Activated gamma-delta T cell (primary cell): ENCODE data around the gene FEZF1.

Experiments
- DNase-seq: peaks from one replicate; lab custom pipeline; 2025; lab: John Stamatoyannopoulos, UW
- total RNA-seq, 2 donors: gene quantifications; one replicate each; lab custom pipeline; 2026; lab: John Stamatoyannopoulos, UW

Gene FEZF1
- 0 reads per million in 2 donors for total RNA-seq

DNA sequence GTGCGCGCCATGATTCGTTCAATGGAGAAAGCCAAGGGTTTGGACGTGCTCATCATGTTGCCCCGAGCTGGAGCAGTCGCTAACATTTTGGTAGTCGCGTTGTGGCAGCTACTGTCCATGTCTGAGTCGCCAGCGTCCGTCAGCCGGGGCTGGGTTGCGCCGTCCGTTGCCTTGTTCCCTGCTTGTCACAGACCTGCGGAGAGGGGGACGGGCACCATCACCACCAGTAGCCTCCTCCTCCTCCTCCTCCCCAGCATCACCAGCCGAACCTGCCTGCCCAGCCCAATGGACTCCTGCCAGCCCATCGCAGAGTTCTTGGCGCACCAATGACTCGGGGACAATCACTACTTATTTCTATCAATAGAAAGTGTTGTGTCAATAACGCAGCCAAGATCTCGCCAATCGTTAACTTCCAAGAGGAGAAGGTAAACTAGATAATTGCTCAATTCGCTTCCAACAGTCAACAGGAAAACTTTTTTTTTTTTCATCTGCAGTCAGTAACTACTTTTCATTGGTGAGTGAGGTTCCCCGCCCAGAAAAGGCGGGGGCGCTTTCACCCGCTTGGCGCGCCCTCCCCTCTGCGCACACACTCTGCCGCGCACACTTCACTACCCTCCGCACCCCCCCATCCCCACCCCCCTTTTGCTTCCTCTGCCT lies at the start of gene FEZF1:
FEZF1 (minus strand) TSS at position 432 of the 657 bp plus-strand sequence; CDS start at position 119, 313 bp downstream.
- no peak for DNase-seq

DNA sequence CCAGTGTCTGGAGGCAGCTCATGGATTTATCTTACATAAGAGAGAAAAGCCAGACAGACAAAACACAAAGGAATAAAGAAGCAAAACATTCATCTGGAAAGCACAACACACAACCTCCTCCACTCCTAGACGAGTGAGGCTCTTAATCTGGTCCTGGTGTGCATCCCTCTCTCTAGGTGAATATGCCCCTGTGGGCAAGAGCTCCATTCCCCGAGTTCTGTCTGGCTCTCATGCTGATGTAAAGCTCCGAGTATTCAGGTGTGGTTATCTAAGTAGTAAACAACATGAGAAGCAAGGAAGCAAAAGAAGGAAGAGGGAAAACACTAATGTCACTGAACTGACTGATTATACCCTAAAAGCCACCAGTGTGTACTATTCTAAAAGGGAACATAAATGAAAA lies 47.9 kb upstream of the FEZF1 start:
- no peak for DNase-seq

DNA sequence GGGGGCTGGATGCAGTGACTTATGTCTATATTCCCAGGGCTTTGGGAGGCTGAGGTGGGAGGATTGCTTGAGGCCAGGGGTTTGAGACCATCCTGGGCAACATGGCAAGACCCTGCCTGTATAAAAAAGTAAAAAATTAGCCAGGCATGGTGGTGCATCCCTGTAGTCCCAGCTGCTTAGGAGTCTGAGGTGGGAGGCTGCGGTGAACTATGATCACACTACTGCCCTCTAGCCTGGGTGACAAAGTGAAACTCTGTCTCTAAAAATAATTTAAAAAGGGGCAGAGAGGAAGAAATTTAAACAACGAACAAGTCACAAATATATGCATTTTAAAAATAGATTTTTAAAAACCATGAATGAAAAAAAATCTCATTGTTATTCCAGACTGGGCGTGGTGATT lies 46.2 kb upstream of the FEZF1 start:
- no peak for DNase-seq

DNA sequence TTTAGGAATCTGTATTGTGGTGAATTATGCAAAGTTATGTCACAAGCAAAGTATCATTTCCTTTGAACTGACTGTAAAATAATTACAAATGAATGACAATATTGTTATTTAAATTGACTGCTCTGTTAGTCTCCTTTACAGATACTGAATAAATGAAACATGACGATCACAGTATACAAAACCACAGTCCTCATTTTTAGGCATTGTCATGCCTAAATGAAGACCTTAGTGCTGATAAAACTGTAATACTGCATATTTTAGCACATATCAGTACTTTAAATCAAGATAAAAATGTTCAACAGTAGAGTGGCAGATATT lies 39.7 kb upstream of the FEZF1 start:
- no peak for DNase-seq

GRCh38 chr7:122343601-122344302 lies 39.2 kb upstream of the FEZF1 start:
- DNase-seq = no peak

GRCh38 chr7:122340427-122340826 lies 35.9 kb upstream of the FEZF1 start:
- DNase-seq = no peak

DNA sequence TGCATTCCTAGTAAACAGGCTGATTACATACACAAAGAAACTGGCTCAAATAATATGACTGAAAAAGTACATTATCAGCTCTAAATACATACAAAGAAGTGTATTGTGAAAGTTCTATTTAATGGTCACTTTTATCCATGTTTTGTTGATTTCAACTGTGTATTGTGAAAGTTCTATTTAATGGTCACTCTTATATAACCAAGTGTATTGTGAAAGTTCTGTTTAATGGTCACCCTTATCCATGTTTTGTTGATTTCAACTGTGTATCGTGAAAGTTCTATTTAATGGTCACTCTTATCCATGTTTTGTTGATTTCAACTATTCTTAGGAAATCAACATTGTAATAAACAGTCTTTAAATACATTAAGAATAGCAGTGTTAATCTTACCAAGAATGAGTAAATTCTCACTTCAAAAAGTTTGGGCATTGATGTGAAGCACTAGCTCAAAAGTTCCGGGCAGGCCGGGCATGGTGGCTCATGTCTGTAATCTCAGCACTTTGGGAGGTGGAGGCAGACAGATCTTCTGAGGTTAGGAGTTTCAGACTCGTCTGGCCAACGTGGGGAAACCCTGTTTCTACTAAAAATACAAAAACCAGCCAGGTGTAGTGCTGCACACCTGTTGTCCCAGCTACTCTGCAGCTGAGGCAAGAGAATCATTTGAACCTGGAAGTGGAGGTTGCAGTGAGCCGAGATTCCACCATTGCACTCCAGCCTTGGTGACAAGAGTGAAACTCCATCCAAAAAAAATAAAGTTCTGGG lies 34.8 kb upstream of the FEZF1 start:
- DNase-seq = no peak

- no peak for DNase-seq
Measured at GRCh38 chr7:122337011-122337410, 32.5 kb upstream of the FEZF1 start.

- DNase-seq = no peak
Measured at GRCh38 chr7:122329145-122329802, 24.7 kb upstream of the FEZF1 start.

DNA sequence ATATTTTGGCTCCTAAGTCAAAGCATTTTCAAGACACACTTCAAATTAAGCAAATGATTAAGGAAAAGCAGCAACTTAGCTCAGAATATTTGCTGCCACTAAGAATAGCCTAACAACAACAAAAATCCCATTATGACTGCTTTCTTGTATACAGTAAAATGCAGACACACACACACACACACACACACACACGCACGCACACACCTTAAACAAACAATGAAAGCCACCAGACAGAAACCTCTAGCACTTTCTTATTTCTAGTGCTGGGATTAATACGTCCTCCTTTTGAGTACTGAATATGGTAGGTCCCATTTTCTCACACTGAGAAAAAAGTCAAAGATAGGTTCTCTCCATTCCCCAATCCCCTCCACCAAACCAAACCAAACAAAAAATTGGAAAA lies 23.4 kb upstream of the FEZF1 start:
- no peak for DNase-seq

- DNase-seq = no peak
Measured at GRCh38 chr7:122316467-122317388, 12.2 kb upstream of the FEZF1 start.

- no peak for DNase-seq
Measured at GRCh38 chr7:122315507-122316466, 11.2 kb upstream of the FEZF1 start.

DNA sequence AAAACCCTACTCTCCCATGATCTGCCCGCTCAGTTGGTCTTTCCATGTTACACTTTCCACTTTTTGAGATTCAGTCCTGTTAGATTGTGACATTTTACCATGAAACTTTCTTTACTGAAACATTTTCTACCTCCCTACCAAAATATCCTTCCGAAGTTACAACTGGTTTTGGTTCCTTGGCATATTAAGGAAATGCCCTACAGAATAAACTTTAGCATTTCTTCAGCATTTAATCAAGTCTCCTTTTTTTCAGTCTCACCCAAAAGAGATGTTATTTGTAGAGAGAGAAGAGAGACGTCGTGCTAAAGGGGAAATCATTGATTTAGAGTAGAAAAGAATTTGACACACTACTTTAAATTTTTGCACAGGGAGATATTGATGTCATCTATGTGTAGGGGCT lies 9.7 kb upstream of the FEZF1 start:
- no peak for DNase-seq

- DNase-seq = no peak
Measured at GRCh38 chr7:122312789-122313188, 8.2 kb upstream of the FEZF1 start.

DNA sequence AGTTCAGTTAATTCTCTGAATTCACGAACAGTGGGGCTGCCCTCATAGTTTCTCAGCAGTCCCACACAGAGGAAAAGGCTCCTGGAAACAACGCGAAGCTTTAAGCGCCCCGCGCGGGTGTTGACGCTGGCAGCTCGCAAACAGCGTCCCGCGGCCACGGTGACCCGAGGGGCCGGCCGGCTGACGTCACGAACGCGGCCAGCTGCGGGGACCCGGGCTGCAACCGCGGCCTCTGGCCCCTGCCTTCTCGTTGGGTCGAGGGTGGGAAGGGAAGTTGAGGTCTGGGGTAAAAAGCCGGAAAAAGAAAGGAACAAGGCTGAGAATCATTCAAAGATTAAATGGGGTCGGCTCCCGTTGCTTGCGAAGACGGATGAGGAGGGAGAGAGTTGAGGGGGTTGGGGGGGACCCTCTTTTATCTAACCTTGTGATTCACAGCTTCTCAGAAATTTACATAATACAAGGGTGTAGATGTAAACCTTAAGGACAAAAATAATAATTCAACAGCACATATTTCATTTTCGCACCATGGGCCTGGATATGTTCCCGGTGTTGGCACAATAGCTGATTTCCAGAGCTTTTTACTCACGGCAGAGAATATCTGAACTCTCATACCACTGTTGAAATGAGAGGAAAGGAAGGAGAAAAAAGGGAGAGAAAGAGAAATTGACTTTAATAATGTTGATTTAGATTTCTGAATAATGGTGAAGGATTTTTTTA lies 7.3 kb upstream of the FEZF1 start:
- no peak for DNase-seq

DNA sequence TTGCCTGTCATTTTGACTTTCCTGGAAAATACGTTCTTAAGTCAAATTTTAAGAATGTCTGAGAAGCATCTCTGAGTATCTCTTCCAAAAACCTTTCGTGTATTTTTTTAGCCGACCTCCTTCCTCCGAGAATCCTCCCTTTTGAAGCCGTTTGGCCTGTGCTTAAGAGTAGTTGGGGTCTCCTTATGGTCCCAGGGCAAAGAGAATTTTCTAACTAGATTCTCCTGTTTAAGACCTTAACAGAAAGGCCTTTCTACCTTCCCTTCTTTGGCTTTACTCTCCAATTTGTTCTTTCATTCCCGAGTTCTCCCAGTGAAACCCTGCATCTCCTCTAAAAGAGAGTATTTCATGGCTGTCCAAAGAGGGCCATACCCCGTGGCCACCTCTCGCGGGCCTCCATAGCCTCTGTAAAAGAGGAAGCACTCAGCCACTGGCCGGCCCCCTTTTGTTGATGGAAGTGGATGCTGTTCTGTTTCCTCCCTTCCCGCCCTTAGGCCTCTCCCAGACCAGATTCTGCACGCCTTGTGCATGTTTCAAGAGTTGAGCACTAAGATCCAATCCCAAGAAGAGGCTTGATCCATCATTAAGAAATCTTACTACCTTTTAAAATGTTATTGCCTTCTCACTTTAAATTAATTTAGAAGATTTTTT lies 6.6 kb upstream of the FEZF1 start:
- no peak for DNase-seq

DNA sequence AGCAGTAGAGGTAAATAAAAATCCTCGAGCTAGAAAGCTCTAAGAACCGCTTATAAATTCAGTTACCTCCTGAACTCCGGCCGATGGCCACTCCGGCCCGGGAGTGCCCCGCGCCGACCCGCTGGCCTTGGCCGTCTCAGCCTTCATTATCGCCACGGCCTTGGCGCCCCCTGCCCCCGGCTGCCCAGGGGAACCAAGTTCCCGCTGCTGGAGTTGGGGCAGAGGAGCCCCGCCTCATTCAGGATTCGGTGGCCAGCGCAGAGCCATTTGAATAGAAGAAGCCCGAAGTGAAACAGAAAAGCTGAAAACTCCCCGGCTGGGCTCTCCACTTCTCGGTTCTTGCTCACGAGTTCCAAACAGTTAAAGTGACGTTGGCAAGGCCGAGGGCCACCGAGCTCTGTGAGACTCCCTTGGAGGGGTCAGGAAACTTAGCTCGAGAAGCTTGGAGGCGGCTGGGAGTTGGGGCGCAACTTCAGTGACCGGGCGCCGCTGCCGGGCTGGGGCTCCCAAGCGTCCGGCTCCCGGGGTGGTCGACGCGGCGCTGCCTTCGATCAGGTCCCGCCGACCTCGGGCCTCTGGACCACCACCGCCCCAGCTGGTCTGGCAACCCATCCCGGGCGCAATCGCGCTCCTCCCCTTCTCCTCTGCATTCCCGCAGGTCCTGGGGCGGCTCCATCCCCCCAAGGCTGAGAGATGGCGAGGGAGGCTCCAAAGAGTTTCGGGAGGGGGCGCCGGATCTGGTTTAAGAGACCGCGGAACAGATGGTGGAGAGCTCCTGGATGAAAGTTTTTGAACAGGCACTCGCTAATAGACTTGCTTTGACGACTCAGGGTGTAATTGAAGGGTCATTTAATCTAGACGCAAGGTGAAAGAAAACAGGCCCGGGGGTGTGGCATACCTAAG lies 5.8 kb upstream of the FEZF1 start:
- no peak for DNase-seq

DNA sequence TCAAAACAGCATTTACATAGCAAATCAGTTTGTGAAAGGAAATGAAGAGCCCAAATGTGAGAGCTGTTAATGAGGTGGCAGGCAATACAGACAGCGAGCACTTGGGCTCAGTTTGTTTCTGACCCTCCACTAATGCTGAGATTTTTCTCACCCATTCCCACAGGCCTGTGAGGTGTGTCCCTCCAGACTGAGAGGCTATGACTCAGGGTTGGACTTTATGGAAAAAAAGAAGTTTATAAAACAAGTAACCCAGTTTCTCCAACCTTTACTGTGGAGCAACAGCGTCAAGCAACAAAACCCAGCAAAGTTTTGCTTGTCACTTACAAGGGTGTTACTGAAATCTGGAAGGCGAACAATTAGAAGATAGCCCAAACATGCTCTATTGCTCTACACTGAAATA lies 4.9 kb upstream of the FEZF1 start:
- no peak for DNase-seq
